ENCODE data around the gene UBE2G2.

The UBE2G2 gene

DNA sequence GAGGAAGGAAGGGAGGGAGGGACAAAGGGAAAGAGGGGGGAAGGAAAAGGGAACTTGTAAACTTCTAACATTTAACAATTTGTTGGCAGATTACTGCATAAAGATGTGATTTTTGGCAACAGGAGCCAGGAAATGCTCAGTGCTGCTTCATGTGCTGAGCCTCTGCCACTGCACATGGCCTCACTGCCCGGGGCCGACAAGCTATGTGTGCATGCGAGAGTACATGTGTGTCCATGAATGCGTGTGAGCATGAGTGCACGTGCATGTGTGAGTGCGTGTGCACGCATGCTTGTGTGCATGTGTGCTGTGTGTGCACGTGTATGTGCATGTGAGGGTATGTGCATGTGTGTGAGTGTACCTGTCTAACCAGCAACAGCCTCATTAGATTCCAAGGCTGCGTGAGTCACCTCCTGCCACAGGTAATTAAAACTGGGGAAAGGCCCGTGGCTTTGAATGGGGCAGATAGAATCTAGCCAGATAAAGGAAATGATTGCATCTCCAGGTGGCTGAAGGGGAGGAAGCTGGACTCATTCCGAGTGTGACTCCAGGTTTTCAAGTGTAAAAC lies 48.9 kb downstream of the UBE2G2 start:
- Histone ChIP-seq H3K4me1 (no peaks in the 10 kb centered on the region), H3K27me3 (ENCODE audit: control insufficient read depth, insufficient read depth, low read length) (no peaks in the 10 kb centered on the region)

DNA sequence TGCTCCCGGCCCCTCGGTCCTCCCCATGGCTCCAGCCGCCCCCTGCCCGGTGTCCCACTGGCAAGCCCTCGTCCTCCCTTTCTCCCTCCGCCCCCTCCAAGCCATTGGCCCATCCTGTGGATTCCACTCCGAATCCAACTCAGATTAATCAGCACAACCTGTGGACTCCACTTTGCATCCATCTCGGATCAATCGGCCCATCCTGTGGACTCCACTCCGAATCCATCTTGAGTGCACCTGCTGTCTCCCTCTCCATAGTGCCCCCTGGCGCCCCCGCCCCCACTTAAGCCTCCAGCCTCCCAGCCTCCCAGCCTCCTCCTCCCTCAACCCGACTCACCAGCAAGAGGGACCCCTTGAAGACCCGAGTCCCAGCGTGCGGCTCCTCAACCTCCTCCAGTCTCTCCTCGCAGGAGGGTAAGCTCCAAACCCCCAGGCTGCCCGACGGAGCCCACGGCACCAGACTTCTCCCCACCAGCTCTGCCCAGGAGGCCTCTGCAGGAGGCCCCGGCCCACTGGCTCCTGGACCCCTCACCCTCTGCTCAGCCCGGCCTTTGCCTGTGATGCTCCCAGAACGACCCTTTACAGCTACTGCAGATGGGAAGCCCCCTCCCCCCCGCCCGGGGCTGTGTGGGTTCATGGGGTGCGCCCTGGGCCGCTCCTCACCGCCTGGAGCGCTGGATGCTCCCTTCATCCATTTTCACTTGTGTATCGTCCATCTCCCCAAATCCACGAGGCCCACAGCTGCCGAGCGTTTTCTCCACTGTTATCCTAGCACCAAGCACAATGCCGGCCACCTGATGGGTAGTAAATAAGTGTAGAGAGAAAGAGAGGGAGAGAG lies 49.6 kb downstream of the UBE2G2 start:
- TF ChIP-seq, protein P1, sequence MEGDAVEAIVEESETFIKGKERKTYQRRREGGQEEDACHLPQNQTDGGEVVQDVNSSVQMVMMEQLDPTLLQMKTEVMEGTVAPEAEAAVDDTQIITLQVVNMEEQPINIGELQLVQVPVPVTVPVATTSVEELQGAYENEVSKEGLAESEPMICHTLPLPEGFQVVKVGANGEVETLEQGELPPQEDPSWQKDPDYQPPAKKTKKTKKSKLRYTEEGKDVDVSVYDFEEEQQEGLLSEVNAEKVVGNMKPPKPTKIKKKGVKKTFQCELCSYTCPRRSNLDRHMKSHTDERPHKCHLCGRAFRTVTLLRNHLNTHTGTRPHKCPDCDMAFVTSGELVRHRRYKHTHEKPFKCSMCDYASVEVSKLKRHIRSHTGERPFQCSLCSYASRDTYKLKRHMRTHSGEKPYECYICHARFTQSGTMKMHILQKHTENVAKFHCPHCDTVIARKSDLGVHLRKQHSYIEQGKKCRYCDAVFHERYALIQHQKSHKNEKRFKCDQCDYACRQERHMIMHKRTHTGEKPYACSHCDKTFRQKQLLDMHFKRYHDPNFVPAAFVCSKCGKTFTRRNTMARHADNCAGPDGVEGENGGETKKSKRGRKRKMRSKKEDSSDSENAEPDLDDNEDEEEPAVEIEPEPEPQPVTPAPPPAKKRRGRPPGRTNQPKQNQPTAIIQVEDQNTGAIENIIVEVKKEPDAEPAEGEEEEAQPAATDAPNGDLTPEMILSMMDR (IDR thresholded peaks at IDR 0.05): no peak
- no peaks in the 10 kb centered on the region for H3K27me3 ChIP-seq (ENCODE audit: control insufficient read depth, insufficient read depth, low read length)
- no peaks in the 10 kb centered on the region for H3K4me1 ChIP-seq
- H3K36me3 ChIP-seq (ENCODE audit: control insufficient read depth, insufficient read depth, low read length): no peaks in the 10 kb centered on the region
- no peak overlapping the region for H3K9ac ChIP-seq
- no peaks in the 10 kb centered on the region for H3K79me2 ChIP-seq
- H2AFZ ChIP-seq: no peak overlapping the region
- no peak overlapping the region for H3K4me2 ChIP-seq (ENCODE audit: low read length)
- no peaks in the 10 kb centered on the region for H3K9me3 ChIP-seq (ENCODE audit: control insufficient read depth, low read length)
- no peak overlapping the region for H3K4me3 ChIP-seq (ENCODE audit: low read depth, low read length)
- no peak overlapping the region for H3K27ac ChIP-seq

More for the DNA sequence above, 48.9 kb downstream of the UBE2G2 start:
- no peak overlapping the region for H3K27ac ChIP-seq
- no peak overlapping the region for H3K4me3 ChIP-seq (ENCODE audit: low read depth, low read length)
- H3K4me2 ChIP-seq (ENCODE audit: low read length): no peak overlapping the region
- no peaks in the 10 kb centered on the region for H3K79me2 ChIP-seq
- TF ChIP-seq, protein P1 (IDR thresholded peaks at IDR 0.05): no peak
- no peaks in the 10 kb centered on the region for H3K36me3 ChIP-seq (ENCODE audit: control insufficient read depth, insufficient read depth, low read length)
- no peaks in the 10 kb centered on the region for H3K9me3 ChIP-seq (ENCODE audit: control insufficient read depth, low read length)
- no peak overlapping the region for H3K9ac ChIP-seq
- H2AFZ ChIP-seq: no peak overlapping the region

DNA sequence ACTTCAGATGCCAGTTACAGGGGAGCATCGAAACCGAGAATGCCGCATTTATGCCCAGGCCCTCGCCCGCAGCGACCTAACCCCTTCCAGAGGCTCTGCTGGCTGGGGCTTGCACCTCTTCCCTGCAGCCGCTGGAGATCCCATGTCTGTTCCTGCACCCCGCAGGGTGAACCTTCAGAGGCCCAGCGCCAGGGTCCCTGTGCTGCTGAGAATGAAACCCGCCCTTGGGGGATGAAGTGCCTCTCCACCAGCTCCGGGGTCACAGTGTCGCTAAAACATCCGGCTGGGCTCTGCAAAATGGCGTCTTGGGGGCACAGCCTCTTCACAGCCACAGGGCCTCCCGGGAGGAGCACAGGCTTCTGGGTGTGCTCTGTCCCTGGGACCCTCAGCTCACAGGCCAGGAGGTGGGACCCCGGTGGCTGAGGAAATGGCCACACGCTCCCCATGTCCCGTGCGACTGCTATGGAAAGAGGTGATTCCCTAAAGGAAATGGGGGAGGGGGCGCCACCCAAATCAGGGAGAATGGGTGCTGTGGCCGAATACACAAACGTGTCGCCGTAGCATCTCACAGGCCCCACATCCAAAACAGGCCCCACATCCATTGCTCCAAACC lies 50.3 kb downstream of the UBE2G2 start:
- H3K9ac ChIP-seq: no peak overlapping the region
- no peak overlapping the region for H3K27ac ChIP-seq
- H3K4me1 ChIP-seq: no peaks in the 10 kb centered on the region
- no peaks in the 10 kb centered on the region for H3K79me2 ChIP-seq
- H3K4me2 ChIP-seq (ENCODE audit: low read length): no peak overlapping the region
- no peak overlapping the region for H3K4me3 ChIP-seq (ENCODE audit: low read depth, low read length)
- no peaks in the 10 kb centered on the region for H3K36me3 ChIP-seq (ENCODE audit: control insufficient read depth, insufficient read depth, low read length)
- no peaks in the 10 kb centered on the region for H3K9me3 ChIP-seq (ENCODE audit: control insufficient read depth, low read length)
- H3K27me3 ChIP-seq (ENCODE audit: control insufficient read depth, insufficient read depth, low read length): no peaks in the 10 kb centered on the region
- no peak overlapping the region for H2AFZ ChIP-seq
- TF ChIP-seq, protein P1 (IDR thresholded peaks at IDR 0.05): no peak

DNA sequence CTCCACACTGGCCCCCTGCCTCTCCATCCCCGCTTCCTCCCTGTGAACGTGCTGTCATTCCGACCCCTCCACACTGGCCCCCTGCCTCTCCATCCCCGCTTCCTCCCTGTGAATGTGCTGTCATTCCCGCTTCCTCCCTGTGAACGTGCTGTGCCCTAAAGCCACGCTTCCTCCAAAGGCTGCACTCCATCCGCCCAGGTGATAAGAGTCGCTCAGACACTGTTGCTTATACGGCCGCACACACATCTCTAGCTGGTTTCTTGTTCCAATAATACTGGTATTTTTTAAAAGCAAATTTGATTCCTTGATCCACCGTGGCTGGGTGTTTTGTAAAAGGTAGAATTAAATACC lies 51.0 kb downstream of the UBE2G2 start:
- Histone ChIP-seq H3K27ac (no peak overlapping the region), H3K79me2 (no peaks in the 10 kb centered on the region), H2AFZ (no peak overlapping the region), H3K4me3 (ENCODE audit: low read depth, low read length) (no peak overlapping the region), H3K9me3 (ENCODE audit: control insufficient read depth, low read length) (no peaks in the 10 kb centered on the region), H3K4me2 (ENCODE audit: low read length) (no peak overlapping the region), H3K36me3 (ENCODE audit: control insufficient read depth, insufficient read depth, low read length) (no peaks in the 10 kb centered on the region), H3K9ac (no peak overlapping the region), H3K27me3 (ENCODE audit: control insufficient read depth, insufficient read depth, low read length) (no peaks in the 10 kb centered on the region), H3K4me1 (no peaks in the 10 kb centered on the region)
- TF ChIP-seq, protein P1 (IDR thresholded peaks at IDR 0.05): no peak
